Calu3 (cell line): ENCODE data around the gene PRG3. TPM values are rescaled to one million over a fixed set of nuclear protein-coding genes. Genes with fewer than 3 reads are reported as not detected.

Source experiments
- BruUV-seq: library from RNA; stranded (reverse); fragments of 400-500 nt; replicated peaks from 2 replicates; lab custom pipeline; 2021; lab: Mats Ljungman, UMichigan
- CTCF ChIA-PET: fragments of 300-600 bp; sonication (Branson Sonifier 250); formaldehyde crosslinking; loops from one replicate; lab custom pipeline; 2022; ENCODE audit warnings: antibody characterized with exemption; lab: Charles Lee
- DNase-seq: peaks from one replicate; pipeline ENCODE4 v3.0.0; 2022
- H3K27ac Mint-ChIP-seq: one replicate; pipeline ENCODE4 v1.8.0; 2022; ENCODE audit warnings: mixed read lengths; ENCODE audit not compliant: unreplicated experiment
- H3K27me3 Mint-ChIP-seq: one replicate; pipeline ENCODE4 v1.8.0; 2022; ENCODE audit warnings: mixed read lengths; ENCODE audit not compliant: unreplicated experiment
- H3K36me3 Mint-ChIP-seq: one replicate; pipeline ENCODE4 v1.8.0; 2022; ENCODE audit warnings: mild to moderate bottlenecking, moderate library complexity, mixed read lengths; ENCODE audit not compliant: insufficient read depth, unreplicated experiment
- H3K4me1 Mint-ChIP-seq: one replicate; pipeline ENCODE4 v1.8.0; 2022; ENCODE audit warnings: mild to moderate bottlenecking, low read depth, mixed read lengths; ENCODE audit not compliant: unreplicated experiment
- H3K4me3 Mint-ChIP-seq: one replicate; pipeline ENCODE4 v1.8.0; 2022; ENCODE audit warnings: mild to moderate bottlenecking, low read depth, moderate library complexity, mixed read lengths; ENCODE audit not compliant: unreplicated experiment
- H3K9me3 Mint-ChIP-seq: one replicate; pipeline ENCODE4 v1.8.0; 2022; ENCODE audit warnings: low read depth, mixed read lengths; ENCODE audit not compliant: unreplicated experiment
- CTCF ChIP-seq: fragments of 200-600 bp; IDR thresholded peaks from one replicate; pipeline ENCODE4 v1.8.0; 2022; ENCODE audit warnings: antibody characterized with exemption; ENCODE audit not compliant: unreplicated experiment
- intact Hi-C: fragments of 100-400 bp; cut with micrococcal nuclease; formaldehyde crosslinking; loops from one replicate; pipeline ENCODE4 v1.10.0; 2022; ENCODE audit not compliant: unreplicated experiment
- total RNA-seq: library from RNA; stranded (reverse); gene quantifications from 2 replicates; pipeline ENCODE4 v1.2.3, GENCODE V29; 2022

PRG3 gene
- total RNA-seq, 1 experiment from 2014 or later, result not detected

GRCh38 chr11:57336111-57336666 is 44.8 kb downstream of the PRG3 start:
- Mint-ChIP-seq H3K27ac (peak overlapping the region; percentile 92), H3K36me3 (peaks cover 44% of the 10 kb centered on the region), H3K4me3 (peak overlapping the region; percentile 90), H3K9me3 (no peaks in the 10 kb centered on the region), H3K27me3 (peaks cover 19% of the 10 kb centered on the region), H3K4me1 (peaks cover 30% of the 10 kb centered on the region)
- no TSS peak for BruUV-seq
- DNase-seq, result no peak
- TF ChIP-seq CTCF, result no peak
- intact Hi-C loops, result no loop called here
- CTCF ChIA-PET, result interaction anchor here (0.5 to 1.4 kb wide), 5 partner anchors 10 to 1232 kb away, joined by 3 to 7 read pairs (median 3); no protein-coding TSS in a partner anchor

- BruUV-seq, result no TSS peak
- no peak for TF ChIP-seq CTCF
- Mint-ChIP-seq H3K4me3 (peak within 1 kb of the TSS; percentile 90), H3K27me3 (peaks cover 12% of the 10 kb centered on the region), H3K27ac (peak within 1 kb of the TSS; percentile 92), H3K9me3 (no peaks in the 10 kb centered on the region), H3K36me3 (peaks cover 50% of the 10 kb centered on the region), H3K4me1 (peaks cover 30% of the 10 kb centered on the region)
- peak; percentile 81 for DNase-seq
- intact Hi-C loops, result no loop called here
- CTCF ChIA-PET, result interaction anchor here (0.5 to 1.4 kb wide), 5 partner anchors 10 to 1232 kb away, joined by 3 to 7 read pairs (median 3); no protein-coding TSS in a partner anchor
These were observed 45.4 kb downstream of the PRG3 start, which contains the start of gene SSRP1 for GRCh38 chr11:57335343-57336110. Gene SSRP1, minus strand, starts transcription at chr11:57335892. Its CDS starts 771 bp downstream, at chr11:57335121.

- no TSS peak for BruUV-seq
- intact Hi-C loops, result no loop called here
These were observed 46.0 kb downstream of the PRG3 start for GRCh38 chr11:57335023-57335342.

More at GRCh38 chr11:57335023-57335342, 46.0 kb downstream of the PRG3 start:
- Mint-ChIP-seq H3K4me1 (peaks cover 30% of the 10 kb centered on the region), H3K9me3 (no peaks in the 10 kb centered on the region), H3K4me3 (peak overlapping the region; percentile 90), H3K27ac (peak overlapping the region; percentile 63), H3K36me3 (peaks cover 56% of the 10 kb centered on the region), H3K27me3 (peaks cover 7% of the 10 kb centered on the region)
- CTCF ChIA-PET, result interaction anchor here (1.2 to 1.4 kb wide), 3 partner anchors 11 to 86 kb away, joined by 3 to 7 read pairs (median 3); no protein-coding TSS in a partner anchor
- no peak for DNase-seq
- no peak for TF ChIP-seq CTCF
